ENCODE measurements around the gene THYN1.
A peak's percentile ranks its signal among the peaks of the same experiment; 100 is the strongest.
"Not testable (repeated sequence)": the region's sequence is repeated elsewhere in the genome, so short reads cannot be mapped to it uniquely, and the experiment has no call there.

The THYN1 gene

GRCh38 chr11:134253188-134253993 lies at the start of gene THYN1, which contains the start of gene ACAD8:
Gene THYN1, minus strand, starts transcription at chr11:134253352. Its CDS starts 470 bp downstream, at chr11:134252882.
Gene ACAD8, plus strand, starts transcription at chr11:134253568. Its CDS starts 33 bp downstream, at chr11:134253601.
- peak; percentile 77 for DNase-seq

DNA sequence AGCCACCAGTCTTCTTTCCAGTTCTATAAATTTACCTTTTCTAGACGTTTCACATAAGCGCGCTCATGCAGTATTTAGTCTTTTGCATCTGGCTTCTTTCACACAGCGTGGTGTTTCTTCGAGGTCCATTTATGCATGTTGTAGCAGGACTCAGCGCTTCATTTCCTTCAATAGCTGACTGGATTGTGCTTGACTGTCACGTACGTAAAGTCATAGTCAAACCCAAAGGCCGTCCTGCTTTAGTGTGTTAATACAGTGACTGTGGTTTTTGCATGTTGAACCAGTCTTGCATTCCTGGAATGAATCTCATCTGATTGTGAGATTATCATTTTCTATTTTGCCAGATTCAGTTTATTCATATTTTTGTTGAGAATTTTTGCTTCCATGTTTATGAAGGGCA lies 41.5 kb upstream of the THYN1 start:
- DNase-seq: no peak

GRCh38 chr11:134293119-134294113 lies 40.3 kb upstream of the THYN1 start:
- no peak for DNase-seq

GRCh38 chr11:134292661-134293060 lies 39.5 kb upstream of the THYN1 start:
- DNase-seq: no peak

- no peak for DNase-seq
These were observed 38.0 kb upstream of the THYN1 start for GRCh38 chr11:134291196-134291595.

- DNase-seq: no peak
These were observed 37.5 kb upstream of the THYN1 start for GRCh38 chr11:134290646-134291045.

DNA sequence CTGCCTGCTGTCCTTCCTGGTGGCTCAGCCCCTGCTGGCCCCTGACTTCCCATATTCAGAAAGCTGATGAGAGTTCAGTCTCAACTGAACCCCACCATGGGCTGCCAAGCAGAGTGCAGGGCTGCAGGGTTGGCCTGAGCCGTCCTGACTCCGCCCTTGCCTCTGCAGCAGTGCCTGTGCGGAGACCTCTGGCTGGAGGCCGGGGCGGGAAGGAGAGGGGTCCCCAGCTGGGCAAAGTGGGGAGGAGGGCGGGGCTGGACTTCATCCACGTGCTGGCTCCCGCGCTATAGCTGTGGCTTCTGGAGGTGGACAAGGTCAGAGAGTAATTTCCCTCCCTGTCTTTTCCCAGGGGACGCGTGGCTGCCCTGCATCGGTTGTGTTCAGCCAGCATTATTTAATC lies 36.6 kb upstream of the THYN1 start:
- no peak for DNase-seq

DNA sequence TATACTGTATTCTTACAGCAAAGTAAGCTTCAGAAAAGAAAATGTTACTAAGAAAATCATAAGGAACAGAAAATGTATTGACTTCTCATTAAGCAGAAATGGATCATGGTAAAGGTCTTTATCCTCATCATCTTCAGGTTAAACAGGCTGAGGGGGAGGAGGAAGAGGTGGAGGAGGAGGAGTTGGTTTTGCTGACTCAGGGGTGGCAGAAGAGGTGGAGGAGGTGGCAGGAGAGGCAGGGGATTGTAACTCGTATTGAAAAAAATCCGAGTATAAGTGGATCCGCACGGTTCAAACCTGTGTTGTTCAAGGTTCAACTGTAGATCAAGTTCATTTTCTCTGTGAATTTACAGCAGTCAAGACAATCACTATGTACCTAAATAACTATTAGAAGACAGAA lies 36.0 kb upstream of the THYN1 start:
- DNase-seq: no peak

DNA sequence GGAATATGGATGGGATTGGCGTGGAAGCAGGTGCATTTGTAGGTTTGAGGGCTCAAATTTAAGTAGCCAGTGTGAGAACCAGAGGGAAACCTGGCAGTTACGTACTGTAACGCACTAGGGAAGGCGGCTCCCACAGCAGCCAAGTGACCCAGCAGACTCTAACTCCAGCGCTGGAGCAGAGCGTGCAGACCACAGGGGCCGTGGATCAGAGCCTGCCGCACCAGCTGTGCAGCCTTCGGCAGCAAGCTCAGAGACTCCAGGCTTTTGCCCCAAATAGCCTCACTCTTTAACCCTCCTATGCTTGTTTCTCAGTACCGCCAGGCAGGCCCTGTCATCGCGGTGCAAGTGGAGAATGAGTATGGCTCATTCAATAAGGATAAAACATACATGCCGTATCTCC lies 35.3 kb upstream of the THYN1 start:
- no peak for DNase-seq

GRCh38 chr11:134287561-134287960 lies 34.4 kb upstream of the THYN1 start:
- DNase-seq: no peak

GRCh38 chr11:134284349-134284748 lies 31.2 kb upstream of the THYN1 start:
- DNase-seq: not testable (repeated sequence)

DNA sequence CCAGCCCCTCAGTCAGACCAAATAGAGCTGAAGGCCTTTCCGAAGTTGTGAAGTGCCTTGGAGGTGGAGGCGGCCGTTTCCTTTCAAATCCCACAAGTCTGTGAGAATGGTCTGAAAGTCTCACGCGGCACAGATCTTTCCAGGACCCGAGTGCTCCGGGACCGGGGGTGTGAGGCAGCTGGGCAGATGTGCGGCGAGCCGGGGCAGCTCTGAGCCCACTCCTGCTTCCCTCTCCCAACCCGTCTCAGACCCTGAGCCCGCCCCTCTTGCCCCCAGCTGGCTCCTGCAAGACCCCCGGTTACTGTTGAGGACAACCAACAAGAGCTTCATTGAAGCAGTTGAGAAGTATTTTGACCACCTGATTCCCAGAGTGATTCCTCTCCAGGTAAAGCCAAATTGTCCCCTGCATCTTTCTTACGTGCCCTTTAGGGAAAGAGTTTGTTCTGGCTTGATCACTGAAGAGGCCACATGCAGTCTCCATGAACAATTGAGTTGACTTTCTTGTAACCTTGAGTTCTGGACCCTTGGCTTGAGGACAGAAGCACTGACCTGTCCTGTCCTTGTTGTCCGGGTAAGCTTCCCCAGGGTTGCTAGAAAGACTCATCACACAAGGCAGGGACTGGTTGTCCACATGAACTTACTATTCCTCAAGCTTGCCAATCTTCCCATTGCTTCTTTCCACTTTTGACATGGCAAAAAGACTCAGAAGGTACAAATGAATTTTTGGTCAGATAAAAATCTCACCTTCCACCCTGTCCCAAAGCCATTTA lies 30.5 kb upstream of the THYN1 start:
- DNase-seq: no peak

DNA sequence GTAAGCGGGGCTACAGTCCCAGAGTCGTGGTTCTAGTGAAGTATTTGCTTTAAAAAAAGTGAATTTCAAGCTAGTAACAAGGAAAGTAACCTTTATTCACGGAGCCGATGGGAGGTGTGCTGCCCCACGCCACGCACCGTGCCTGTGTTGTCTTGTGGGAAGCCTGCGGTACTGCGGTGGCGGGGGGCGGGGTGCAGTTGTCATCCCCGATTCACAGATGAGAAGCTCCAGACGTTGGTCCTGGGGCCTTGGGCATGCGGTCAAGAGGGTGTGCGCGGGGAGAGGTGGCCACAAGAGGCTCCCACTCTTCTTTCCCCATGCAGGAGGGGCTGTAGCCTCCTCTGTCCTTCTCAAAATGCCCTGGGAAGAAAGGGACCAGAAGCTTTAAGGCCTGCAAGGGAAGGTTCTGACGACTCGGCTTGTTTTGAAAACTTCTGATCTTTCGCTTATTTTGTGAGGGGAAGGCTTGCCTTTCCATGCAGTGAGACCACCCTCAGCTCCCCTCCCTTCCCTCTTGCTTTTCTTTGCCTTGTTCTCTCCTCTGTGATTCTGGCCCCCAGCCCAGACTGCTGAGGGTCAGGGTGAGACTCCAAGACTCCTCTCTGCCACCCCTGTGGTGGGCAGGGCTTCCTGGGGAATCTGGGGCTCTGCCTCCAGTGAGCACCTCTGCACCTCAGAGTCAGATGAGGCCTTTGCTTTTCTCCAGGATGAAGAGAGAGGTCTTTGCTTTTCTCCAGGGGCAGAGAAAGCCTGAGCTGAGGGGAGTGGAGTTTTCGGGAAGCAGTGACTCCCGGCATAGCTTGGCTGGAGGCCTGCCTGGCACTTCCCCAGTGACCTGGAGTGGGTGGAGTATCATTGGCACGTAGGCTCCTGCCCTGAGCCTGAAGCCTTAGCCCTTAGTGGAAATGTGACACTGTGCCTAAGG lies 29.2 kb upstream of the THYN1 start:
- DNase-seq: no peak

DNA sequence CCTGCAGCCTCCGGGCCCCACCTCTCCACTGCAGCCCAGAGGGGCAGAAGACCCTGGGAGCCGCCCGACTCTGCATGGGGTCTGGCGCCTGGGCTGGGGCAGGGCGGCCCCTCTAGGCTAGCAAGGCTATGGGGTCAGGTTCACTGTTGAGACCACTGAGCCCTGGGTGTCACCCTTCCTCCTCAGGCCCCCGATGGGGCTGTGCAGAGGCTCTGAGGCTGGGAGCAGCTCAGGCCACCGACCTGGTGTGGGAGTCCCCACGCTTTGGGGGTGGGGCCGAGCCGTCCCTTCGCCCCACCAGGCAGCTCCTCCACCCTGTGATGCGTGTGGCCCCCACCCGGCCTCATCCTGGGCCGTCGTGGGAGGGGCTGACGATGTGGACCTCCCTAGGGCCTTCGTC lies 28.5 kb upstream of the THYN1 start:
- not testable (repeated sequence) for DNase-seq

GRCh38 chr11:134278356-134278755 lies 25.2 kb upstream of the THYN1 start:
- no peak for DNase-seq

DNA sequence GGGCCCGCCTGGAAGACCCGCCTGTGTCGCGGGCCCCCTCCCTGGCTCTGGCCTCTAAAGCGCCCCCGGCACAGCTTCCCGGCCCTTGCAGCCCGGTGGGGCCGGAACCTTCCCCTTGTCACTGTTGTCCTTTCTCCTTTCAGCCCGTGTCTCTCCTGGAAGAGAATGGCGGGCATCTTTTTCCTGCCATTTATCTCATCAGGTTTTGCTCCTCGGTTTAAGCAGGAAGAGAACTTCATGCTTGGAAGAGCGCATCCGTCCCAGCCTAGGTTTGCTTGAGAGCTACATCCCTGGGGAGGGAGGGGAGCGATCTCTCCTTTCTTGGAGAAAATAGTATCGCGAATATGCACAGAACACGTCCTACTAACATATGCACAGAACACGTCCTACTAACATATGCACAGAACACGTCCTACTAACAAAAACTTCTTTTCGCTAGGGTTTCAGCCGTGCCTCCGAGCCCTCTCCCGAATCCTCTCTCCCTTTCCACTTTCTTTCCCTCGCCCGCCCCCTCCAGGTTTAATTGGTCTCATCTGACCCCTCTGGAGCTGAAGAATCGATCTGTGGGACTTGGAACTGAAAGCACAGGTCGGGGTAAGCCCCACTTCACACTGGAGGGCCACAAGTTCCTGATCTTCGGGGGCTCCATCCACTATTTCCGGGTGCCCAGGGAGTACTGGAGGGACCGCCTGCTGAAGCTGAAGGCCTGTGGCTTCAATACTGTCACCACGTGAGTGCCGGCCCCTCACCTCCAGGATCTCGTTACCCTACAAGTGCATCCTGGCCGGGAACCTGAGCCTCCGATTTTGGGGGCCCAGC lies 24.2 kb upstream of the THYN1 start:
- DNase-seq: no peak

DNA sequence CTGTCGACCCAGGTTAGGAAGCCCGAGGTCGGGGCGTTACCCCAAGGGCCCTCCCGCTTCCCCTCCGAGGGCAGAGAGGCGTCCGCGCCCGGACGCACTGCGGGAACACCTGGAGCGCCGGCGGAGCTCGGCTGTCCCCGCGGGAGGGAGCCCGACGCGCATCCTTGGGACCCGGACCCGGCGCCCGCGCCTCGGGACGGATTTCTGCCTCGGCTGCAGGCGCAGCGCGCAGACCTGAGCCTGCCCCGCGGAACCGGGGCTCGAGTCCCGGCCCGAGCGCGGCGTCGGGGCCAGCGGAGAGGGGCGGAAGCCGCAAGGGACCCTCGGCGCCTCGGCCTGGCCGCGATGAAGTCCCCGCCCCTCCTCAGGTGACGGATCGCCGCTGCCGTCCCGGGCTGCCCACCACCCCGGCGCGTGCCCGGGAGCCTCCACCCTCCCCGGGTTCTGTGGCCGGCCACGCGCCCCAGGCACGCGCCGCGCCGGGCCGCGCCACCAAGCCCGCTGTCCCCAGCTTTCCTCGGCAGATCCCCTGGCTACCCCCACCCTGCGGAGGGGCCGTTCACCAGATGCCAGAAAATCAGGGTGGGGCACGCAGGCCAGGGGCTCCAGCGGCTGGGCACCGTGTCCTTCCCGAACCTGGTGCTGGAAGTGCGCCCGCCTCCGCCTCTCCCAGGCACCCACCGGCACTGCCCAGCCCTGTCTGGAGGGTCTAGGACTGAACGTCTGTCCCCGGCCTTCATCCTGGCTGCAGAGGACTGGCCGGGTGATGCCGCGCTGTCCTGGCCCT lies 23.4 kb upstream of the THYN1 start:
- no peak for DNase-seq

GRCh38 chr11:134275534-134276395 lies 22.6 kb upstream of the THYN1 start, which contains the start of gene GLB1L3:
Gene GLB1L3, plus strand, starts transcription at chr11:134276379. Its CDS starts 362 bp downstream, at chr11:134276741.
- no peak for DNase-seq

GRCh38 chr11:134275188-134275533 lies 22.0 kb upstream of the THYN1 start:
- DNase-seq: no peak
